GM12878 (cell line): ENCODE data around the gene GTF2H1. TPM values are rescaled to one million over a fixed set of nuclear protein-coding genes. Genes with fewer than 3 reads are reported as not detected.

Source experiments
- ATAC-seq: fragments of 200-7000 bp; cut with Tn5 transposase; 3 replicates; pipeline ENCODE4 v1.9.1; 2020; ENCODE audit warnings: mild to moderate bottlenecking, moderate library complexity
- BruUV-seq: library from RNA; stranded (reverse); fragments of 400-500 nt; replicated peaks from 2 replicates; lab custom pipeline; 2021; lab: Mats Ljungman, UMichigan
- CTCF ChIA-PET: fragments of 300-600 bp; sonication (Branson Sonifier 250); formaldehyde crosslinking; extraction: SDS; loops from one replicate; lab custom pipeline; 2021; ENCODE audit warnings: inconsistent platforms; lab: Yijun Ruan, JAX
- POLR2A ChIA-PET: fragments of 350-600 bp; formaldehyde crosslinking; extraction: SDS; loops from one replicate; lab custom pipeline; 2021; ENCODE audit warnings: inconsistent platforms; lab: Charles Lee
- RAD21 ChIA-PET: fragments of 300-600 bp; sonication (Branson Sonifier 250); formaldehyde crosslinking; loops from one replicate; lab custom pipeline; 2023; ENCODE audit warnings: antibody characterized with exemption; ENCODE audit not compliant: unreplicated experiment; lab: Charles Lee
- SMC1A ChIA-PET: fragments of 300-600 bp; sonication (Branson Sonifier 250); formaldehyde crosslinking; loops from one replicate; lab custom pipeline; 2023; ENCODE audit not compliant: unreplicated experiment, uncharacterized antibody; lab: Charles Lee
- DNase-seq: peaks from one replicate; pipeline ENCODE4 v3.0.0-alpha.2; 2011; ENCODE audit warnings: low read depth, low spot score
- FAIRE-seq: peaks from 3 replicates; lab custom pipeline; 2011; peaks lifted over from hg19 to GRCh38; lab: Jason Lieb, UNC
- H2AFZ ChIP-seq: 2 replicates; pipeline ENCODE4 v1.6.0; 2011; ENCODE audit warnings: low read depth, low read length, control low read depth; ENCODE audit not compliant: control insufficient read depth
- H3K27ac ChIP-seq: 2 replicates; pipeline ENCODE4 v1.5.1; 2011; ENCODE audit warnings: control low read depth; ENCODE audit not compliant: control insufficient read depth, insufficient read depth
- H3K27me3 ChIP-seq, 2 experiments: replicated peaks in 1 of 2; 2 replicates each; pipeline versions ENCODE4 v1.6.0 to v1.6.1; 2011; ENCODE audit warnings: low read length in 1 of 2; ENCODE audit not compliant: control insufficient read depth in 2 of 2, insufficient read depth in 2 of 2
- H3K36me3 ChIP-seq, 2 experiments: 2 replicates each; pipeline ENCODE4 v1.5.1; 2011; ENCODE audit warnings: low read length in 1 of 2; ENCODE audit not compliant: control insufficient read depth in 2 of 2, insufficient read depth in 2 of 2
- H3K4me1 ChIP-seq: 2 replicates; pipeline ENCODE4 v1.6.1; 2011; ENCODE audit warnings: mild to moderate bottlenecking, low read length, moderate library complexity, mixed read lengths; ENCODE audit not compliant: control insufficient read depth, insufficient read depth
- H3K4me2 ChIP-seq: 2 replicates; pipeline ENCODE4 v1.6.0; 2011; ENCODE audit warnings: control low read depth; ENCODE audit not compliant: control insufficient read depth, insufficient read depth
- H3K4me3 ChIP-seq: fragments of 200-600 bp; sonication (generic); 2 replicates; pipeline ENCODE4 v1.5.1; 2016
- H3K79me2 ChIP-seq: 2 replicates; pipeline ENCODE4 v1.6.0; 2011; ENCODE audit warnings: low read length; ENCODE audit not compliant: control insufficient read depth, insufficient read depth
- H3K9ac ChIP-seq: 2 replicates; pipeline ENCODE4 v1.8.0; 2011; ENCODE audit warnings: low read length, control low read depth, mixed read lengths; ENCODE audit not compliant: control insufficient read depth, insufficient read depth
- H3K9me3 ChIP-seq: replicated peaks from 3 replicates; pipeline ENCODE4 v1.5.1; 2011; ENCODE audit warnings: mild to moderate bottlenecking, low read length; ENCODE audit not compliant: control insufficient read depth, insufficient read depth
- H4K20me1 ChIP-seq: 2 replicates; pipeline ENCODE4 v1.6.0; 2011; ENCODE audit not compliant: control insufficient read depth, insufficient read depth
- ASH2L ChIP-seq: fragments of 300-600, 200-600 bp; sonication (generic); IDR thresholded peaks from 2 replicates; pipeline ENCODE4 v1.6.1; 2017; ENCODE audit warnings: low read depth, mild to moderate bottlenecking, borderline replicate concordance
- BACH1 ChIP-seq: fragments of 450-650 bp; IDR thresholded peaks from 2 replicates; pipeline ENCODE4 v1.6.1; 2017; ENCODE audit warnings: mild to moderate bottlenecking, borderline replicate concordance
- BHLHE40 ChIP-seq, 2 experiments: fragments of 450-650 bp in 1 of 2; IDR thresholded peaks; 2 replicates each; pipeline ENCODE4 v1.6.1; 2011 to 2017; ENCODE audit warnings: low read depth in 2 of 2, borderline replicate concordance in 1 of 2, improper control_type of control experiment in 1 of 2, low read length in 1 of 2, mild to moderate bottlenecking in 1 of 2
- CEBPZ ChIP-seq: fragments of 150-350 bp; IDR thresholded peaks from 2 replicates; pipeline ENCODE4 v1.6.1; 2016; ENCODE audit warnings: low read depth, low read length
- ESRRA ChIP-seq: IDR thresholded peaks from 2 replicates; pipeline ENCODE4 v1.6.1; 2012; ENCODE audit warnings: mild to moderate bottlenecking, low read length, improper control_type of control experiment
- FOXK2 ChIP-seq: fragments of 450-650 bp; IDR thresholded peaks from 2 replicates; pipeline ENCODE4 v1.6.1; 2017; ENCODE audit warnings: mild to moderate bottlenecking, moderate library complexity
- GATAD2B ChIP-seq: fragments of 450-650 bp; conservative IDR thresholded peaks from 2 replicates; pipeline ENCODE4 v1.6.1; 2017; ENCODE audit warnings: low read depth, mild to moderate bottlenecking, moderate library complexity
- HDAC6 ChIP-seq: fragments of 200-600 bp; sonication (generic); IDR thresholded peaks from one replicate; pipeline ENCODE4 v1.8.0; 2017; ENCODE audit warnings: antibody characterized with exemption; ENCODE audit not compliant: unreplicated experiment
- HDGF ChIP-seq: fragments of 450-650 bp; IDR thresholded peaks from 2 replicates; pipeline ENCODE4 v1.6.1; 2016; ENCODE audit warnings: antibody characterized with exemption
- NFXL1 ChIP-seq: fragments of 450-650 bp; IDR thresholded peaks from 2 replicates; pipeline ENCODE4 v1.6.1; 2017; ENCODE audit warnings: antibody characterized with exemption, mild to moderate bottlenecking, borderline replicate concordance
- NR2C1 ChIP-seq: fragments of 450-650 bp; IDR thresholded peaks from 2 replicates; pipeline ENCODE4 v1.6.1; 2017; ENCODE audit warnings: antibody characterized with exemption, mild to moderate bottlenecking, moderate library complexity
- NR2F1 ChIP-seq: fragments of 450-650 bp; conservative IDR thresholded peaks from 2 replicates; pipeline ENCODE4 v1.6.1; 2017; ENCODE audit warnings: mild to moderate bottlenecking
- PBX3 ChIP-seq: IDR thresholded peaks from 2 replicates; pipeline ENCODE4 v1.6.1; 2011; ENCODE audit warnings: mild to moderate bottlenecking, low read depth, low read length, moderate library complexity; ENCODE audit not compliant: insufficient replicate concordance
- POLR2A ChIP-seq: IDR thresholded peaks from 2 replicates; pipeline ENCODE4 v1.6.1; 2011; ENCODE audit warnings: low read depth, mild to moderate bottlenecking, low read length
- POLR2AphosphoS5 ChIP-seq: IDR thresholded peaks from 2 replicates; pipeline ENCODE4 v1.6.1; 2011; ENCODE audit warnings: mild to moderate bottlenecking, low read length, inconsistent platforms
- RCOR1 ChIP-seq: conservative IDR thresholded peaks from 2 replicates; pipeline ENCODE4 v1.6.1; 2012; ENCODE audit warnings: low read depth, low read length, improper control_type of control experiment
- RFX5 ChIP-seq: IDR thresholded peaks from 2 replicates; pipeline ENCODE4 v1.6.1; 2011; ENCODE audit warnings: low read depth, low read length, improper control_type of control experiment
- SMAD5 ChIP-seq: IDR thresholded peaks from 2 replicates; pipeline ENCODE4 v1.6.1; 2016; ENCODE audit warnings: antibody characterized with exemption, low read depth
- STAT3 ChIP-seq: IDR thresholded peaks from 2 replicates; pipeline ENCODE4 v1.6.1; 2011; ENCODE audit warnings: low read depth, low read length, improper control_type of control experiment
- WRNIP1 ChIP-seq: IDR thresholded peaks from 2 replicates; pipeline ENCODE4 v1.6.1; 2011; ENCODE audit warnings: low read depth, low read length, improper control_type of control experiment, borderline replicate concordance
- YBX1 ChIP-seq: fragments of 450-650 bp; IDR thresholded peaks from 2 replicates; pipeline ENCODE4 v1.6.1; 2016; ENCODE audit warnings: antibody characterized with exemption
- YY1 ChIP-seq: IDR thresholded peaks from 2 replicates; pipeline ENCODE4 v1.6.1; 2011; ENCODE audit warnings: low read depth, mild to moderate bottlenecking, low read length
- ZSCAN29 ChIP-seq: fragments of 450-650 bp; IDR thresholded peaks from 2 replicates; pipeline ENCODE4 v1.6.1; 2017; ENCODE audit warnings: mild to moderate bottlenecking, moderate library complexity
- WGBS: methylation state at CpG from one replicate; pipeline ENCODE4 v1.1.6; 2016; ENCODE audit warnings: low lambda C conversion rate; ENCODE audit not compliant: insufficient replicate concordance, insufficient coverage; ENCODE audit errors: missing lambda C conversion rate; 5-methylcytosine and 5-hydroxymethylcytosine counted together
- in situ Hi-C: fragments of 300-500 bp; cut with MboI; formaldehyde crosslinking; loops from 9 replicates; pipeline ENCODE4 v1.14.3; 2018; ENCODE audit warnings: mixed read lengths
- intact Hi-C: fragments of 100-400 bp; cut with micrococcal nuclease; formaldehyde crosslinking; loops from one replicate; pipeline ENCODE4 v1.14.2; 2022; ENCODE audit not compliant: unreplicated experiment
- polyA plus RNA-seq, 11 experiments: library from polyadenylated mRNA; depleted of rRNA in 4 of 11; unstranded in 6 of 11; stranded (reverse) in 5 of 11; fragments of >200 nt; fragmentation: Nextera tagmentation in 4 of 11; fragmentation: Illumina TruSeq in 1 of 11; extraction: Ambion mirVana in 4 of 11; extraction: Trizol in 1 of 11; gene quantifications; 1 replicate in 1 of 11; 2 replicates in 10 of 11; pipeline versions ENCODE4 v1.2.1 to v1.2.3, GENCODE V29; 2011 to 2016; ENCODE audit warnings: inconsistent platforms in 2 of 11, missing spikeins in 2 of 11, low read depth in 1 of 11
- total RNA-seq, 4 experiments: library from RNA; depleted of rRNA in 3 of 4; stranded (reverse); fragments of >200 nt in 3 of 4; fragmentation: Illumina TruSeq in 1 of 4; extraction: Trizol in 1 of 4; gene quantifications; 2 replicates each; pipeline versions ENCODE4 v1.2.1 to v1.2.3, GENCODE V29; 2013 to 2021

GTF2H1 gene
- total and polyA plus RNA-seq, 10 of the 15 experiments (the other 5 are each of a cell fraction or from before 2014, with no cell fraction given): 36.7 to 68.8 (median 46.6) TPM

- TSS peak; percentile 81 for BruUV-seq
- ChIA-PET RAD21 (interaction anchor here (0.5 to 2.8 kb wide), 10 partner anchors 9 to 140 kb away, joined by 3 to 35 read pairs (median 4); partner anchors contain the start of genes GTF2H1, HPS5 and LDHA), CTCF (interaction anchor here (0.8 to 2.6 kb wide), 10 partner anchors 10 to 141 kb away, joined by 3 to 14 read pairs (median 4); partner anchors contain the start of genes HPS5 and LDHA), SMC1A (interaction anchor here (0.6 to 4.3 kb wide), 20 partner anchors 10 to 382 kb away, joined by 3 to 83 read pairs (median 3); partner anchors contain the start of genes GTF2H1, HPS5, LDHA and TSG101), POLR2A (interaction anchor here (0.6 to 6.0 kb wide), 7 partner anchors 11 to 143 kb away, joined by 3 to 95 read pairs (median 4); partner anchors contain the start of gene LDHA)
- WGBS: 22% methylated on average over 3 of the region's 3 CpGs
- FAIRE-seq (peak; percentile 72), DNase-seq (peak; percentile 51), ATAC-seq (peak; percentile 83)
- no peaks in the 10 kb centered on the region for H3K36me3 ChIP-seq
- peak overlapping the region; percentile 98 for H3K27ac ChIP-seq
- H3K9ac ChIP-seq: peak overlapping the region; percentile 83
- no peaks in the 10 kb centered on the region for H3K27me3 ChIP-seq
- peaks cover 22% of the 10 kb centered on the region for H3K4me1 ChIP-seq
- peak overlapping the region; percentile 96 for H2AFZ ChIP-seq
- H3K4me3 ChIP-seq: peak overlapping the region; percentile 22; the same call in 1 of the 2 replicates
- in situ Hi-C loops (no loop called here), intact Hi-C loops (loop anchor here (1.0 kb wide), 1 partner anchor 10 kb away; the partner anchor contains the start of gene LDHA)
- no peaks in the 10 kb centered on the region for H3K79me2 ChIP-seq
- H3K9me3 ChIP-seq: no peaks in the 10 kb centered on the region
- H4K20me1 ChIP-seq: no peaks in the 10 kb centered on the region
- H3K4me2 ChIP-seq: peak overlapping the region; percentile 85
- TF ChIP-seq PBX3 (no peak), FOXK2 (no peak), STAT3 (no peak), NR2C1 (no peak), BHLHE40 (IDR thresholded peaks at IDR 0.05; ENCODE audit: borderline replicate concordance in 1 of 2, low read depth in 2 of 2, low read length in 1 of 2) (no peak; a peak in 1 of 4 replicates), GATAD2B (no peak), ESRRA (no peak), HDAC6 (no peak), RCOR1 (no peak), WRNIP1 (no peak), POLR2AphosphoS5 (0 out of 2 replicates have a peak, but pooled peaks have one; percentile 42), RFX5 (no peak), NFXL1 (no peak), ZSCAN29 (no peak), BACH1 (no peak), POLR2A (peak; percentile 42; the same call in 1 of the 2 replicates), NR2F1 (no peak), SMAD5 (no peak), HDGF (no peak), YBX1 (no peak), ASH2L (no peak), YY1 (no peak), CEBPZ (no peak)
Measured at GRCh38 chr11:18384157-18384641, 61.8 kb downstream of the GTF2H1 start.
